Measurements from ENCODE around the gene LCP2.

- TF ChIP-seq CTCF (IDR thresholded peaks at IDR 0.05; ENCODE audit: low read depth, low read length) (no peak), EZH2phosphoT487 (IDR thresholded peaks at IDR 0.05; ENCODE audit: low read depth) (no peak)
Measured at GRCh38 chr5:170202117-170202516, 95.5 kb downstream of the LCP2 start.
